Endothelial cell of umbilical vein (primary cell): ENCODE results near the gene BID. TPM values are rescaled to one million over a fixed set of nuclear protein-coding genes. Genes with fewer than 3 reads are reported as not detected.

Source experiments
- BruUV-seq: library from RNA; stranded (reverse); fragments of 400-500 nt; replicated peaks from 2 replicates; lab custom pipeline; 2021; lab: Mats Ljungman, UMichigan
- CTCF ChIA-PET: fragments of 300-600, 350-600 bp; sonication (Branson Sonifier 250); formaldehyde crosslinking; loops from one replicate; lab custom pipeline; 2021; ENCODE audit warnings: antibody characterized with exemption, inconsistent platforms; lab: Charles Lee
- POLR2A ChIA-PET: fragments of 300-600, 350-600 bp; sonication (Branson Sonifier 250); formaldehyde crosslinking; loops from one replicate; lab custom pipeline; 2021; ENCODE audit warnings: antibody characterized with exemption, inconsistent platforms; lab: Charles Lee
- DNase-seq: peaks from one replicate; pipeline ENCODE4 v3.0.0-alpha.2; 2011; ENCODE audit warnings: low read depth, low spot score
- FAIRE-seq: peaks from 2 replicates; lab custom pipeline; 2011; peaks lifted over from hg19 to GRCh38; lab: Jason Lieb, UNC
- H2AFZ ChIP-seq: 2 replicates; pipeline ENCODE4 v1.6.0; 2012; ENCODE audit warnings: low read depth, low read length, control low read depth, inconsistent platforms
- H3K27ac ChIP-seq: 2 replicates; pipeline ENCODE4 v1.5.1; 2011; ENCODE audit warnings: low read depth, mild to moderate bottlenecking, control low read depth, low read length, moderate library complexity; ENCODE audit not compliant: insufficient read depth
- H3K27me3 ChIP-seq, 2 experiments: 2 replicates each; pipeline versions ENCODE4 v1.6.0 to v1.6.1; 2011; ENCODE audit warnings: low read length in 2 of 2, mixed read lengths in 1 of 2; ENCODE audit not compliant: control insufficient read depth in 2 of 2, insufficient read depth in 2 of 2
- H3K36me3 ChIP-seq, 2 experiments: 2 replicates in 1 of 2; 3 replicates in 1 of 2; pipeline ENCODE4 v1.5.1; 2011; ENCODE audit warnings: low read length in 2 of 2, mild to moderate bottlenecking in 1 of 2, moderate library complexity in 1 of 2; ENCODE audit not compliant: control insufficient read depth in 2 of 2, insufficient read depth in 2 of 2; ENCODE audit errors: extremely low read depth in 1 of 2
- H3K4me1 ChIP-seq: 3 replicates; pipeline ENCODE4 v1.5.1; 2011; ENCODE audit warnings: mild to moderate bottlenecking, low read length; ENCODE audit not compliant: control insufficient read depth, insufficient read depth; ENCODE audit errors: extremely low read depth
- H3K4me2 ChIP-seq: 2 replicates; pipeline ENCODE4 v1.6.1; 2011; ENCODE audit warnings: low read length, control low read depth, mixed read lengths; ENCODE audit not compliant: insufficient read depth
- H3K4me3 ChIP-seq, 3 experiments: fragments of 200-600 bp in 1 of 3; sonication (generic), shearing (Covaris generic) in 1 of 3; replicated peaks in 1 of 3; 2 replicates each; pipeline ENCODE4 v1.5.1; 2011 to 2016; ENCODE audit warnings: control low read depth in 3 of 3, low read length in 3 of 3, mild to moderate bottlenecking in 2 of 3, inconsistent platforms in 1 of 3, low read depth in 1 of 3, moderate library complexity in 1 of 3; ENCODE audit not compliant: insufficient read depth in 1 of 3
- H3K79me2 ChIP-seq: 2 replicates; pipeline ENCODE4 v1.6.0; 2012; ENCODE audit warnings: low read length, inconsistent platforms; ENCODE audit not compliant: control insufficient read depth, insufficient read depth
- H3K9ac ChIP-seq: replicated peaks from 2 replicates; pipeline ENCODE3; 2011; ENCODE audit warnings: low read length, control low read depth; ENCODE audit not compliant: insufficient read depth; ENCODE audit errors: extremely low read depth
- H3K9me1 ChIP-seq: replicated peaks from 3 replicates; pipeline ENCODE4 v1.6.0; 2011; ENCODE audit warnings: mild to moderate bottlenecking, low read length; ENCODE audit not compliant: control insufficient read depth, insufficient read depth; ENCODE audit errors: extremely low read depth
- H3K9me3 ChIP-seq: replicated peaks from 2 replicates; pipeline ENCODE4 v1.5.1; 2012; ENCODE audit warnings: low read length, inconsistent platforms; ENCODE audit not compliant: control insufficient read depth, insufficient read depth
- H4K20me1 ChIP-seq: replicated peaks from 2 replicates; pipeline ENCODE3; 2011; ENCODE audit warnings: mild to moderate bottlenecking, low read length; ENCODE audit not compliant: control insufficient read depth, insufficient read depth; ENCODE audit errors: extremely low read depth
- CTCF ChIP-seq, 2 donors: IDR thresholded peaks; 1 replicate in 1 of 2; 2 replicates in 1 of 2; pipeline ENCODE4 v1.5.1; 2011; ENCODE audit warnings: low read length in 2 of 2, mild to moderate bottlenecking in 2 of 2, moderate library complexity in 2 of 2, control low read depth in 1 of 2, inconsistent platforms in 1 of 2, low read depth in 1 of 2; ENCODE audit not compliant: insufficient read depth in 1 of 2; ENCODE audit errors: extremely low read depth in 1 of 2
- EZH2 ChIP-seq: IDR thresholded peaks from 2 replicates; pipeline ENCODE4 v1.6.1; 2012; ENCODE audit warnings: borderline replicate concordance, low read depth, mild to moderate bottlenecking, moderate library complexity, low read length, inconsistent platforms; ENCODE audit not compliant: severe bottlenecking
- FOS ChIP-seq: IDR thresholded peaks from 2 replicates; pipeline ENCODE4 v1.6.1; 2011; ENCODE audit warnings: mild to moderate bottlenecking, low read length, moderate library complexity, borderline replicate concordance; ENCODE audit not compliant: insufficient read depth
- GATA2 ChIP-seq: IDR thresholded peaks from 2 replicates; pipeline ENCODE4 v1.7.0; 2011; ENCODE audit warnings: low read depth, mild to moderate bottlenecking, moderate library complexity, mixed read lengths, low read length; ENCODE audit not compliant: insufficient read length, insufficient read depth
- JUN ChIP-seq: IDR thresholded peaks from 2 replicates; pipeline ENCODE4 v1.6.1; 2011; ENCODE audit warnings: borderline replicate concordance, low read depth; ENCODE audit not compliant: insufficient read length, insufficient read depth
- MAX ChIP-seq: IDR thresholded peaks from 2 replicates; pipeline ENCODE4 v1.6.1; 2011; ENCODE audit not compliant: insufficient read depth, insufficient read length
- MYC ChIP-seq: IDR thresholded peaks from one replicate; pipeline ENCODE4 v1.6.1; 2011; ENCODE audit warnings: mild to moderate bottlenecking, low read depth, low read length
- POLR2A ChIP-seq: IDR thresholded peaks from 2 replicates; pipeline ENCODE4 v1.6.1; 2012; ENCODE audit warnings: low read depth, mild to moderate bottlenecking, control low read depth, low read length
- POLR2AphosphoS5 ChIP-seq: IDR thresholded peaks from 2 replicates; pipeline ENCODE4 v1.6.1; 2012; ENCODE audit warnings: low read depth, mild to moderate bottlenecking, control low read depth, low read length, moderate library complexity; ENCODE audit not compliant: insufficient read depth
- dilution Hi-C: fragments of 300-500 bp; cut with MboI; formaldehyde crosslinking; loops from one replicate; pipeline ENCODE4 v1.15.0; 2019; ENCODE audit warnings: low sequenced_read_pairs; ENCODE audit not compliant: extremely low pct_ligation_motif_present
- intact Hi-C: fragments of 100-400 bp; cut with micrococcal nuclease; formaldehyde crosslinking; loops from one replicate; pipeline ENCODE4 v1.10.0; 2022
- polyA plus RNA-seq, 4 experiments: library from polyadenylated mRNA; depleted of rRNA in 3 of 4; stranded (reverse) in 3 of 4; unstranded in 1 of 4; fragments of >200 nt; gene quantifications; 2 replicates each; pipeline versions ENCODE4 v1.2.1 to v1.2.3, GENCODE V29; 2011 to 2012; ENCODE audit warnings: missing spikeins in 1 of 4
- total RNA-seq: library from RNA; stranded (reverse); gene quantifications from 2 replicates; pipeline ENCODE4 v1.2.3, GENCODE V29; 2021

BID gene
- total and polyA plus RNA-seq, 2 donors (not counting 3 experiments of a cell fraction or from before 2014, with no cell fraction given): 39.0 to 119 TPM

GRCh38 chr22:17753401-17753989, 20.8 kb downstream of the BID start:
- dilution Hi-C loops (no loop called here), intact Hi-C loops (no loop called here)
- no peaks in the 10 kb centered on the region for H4K20me1 ChIP-seq
- no peaks in the 10 kb centered on the region for H3K9me3 ChIP-seq
- no peak overlapping the region for H3K9ac ChIP-seq
- H3K27ac ChIP-seq: no peak overlapping the region
- ChIA-PET POLR2A (no interaction called here), CTCF (interaction anchor here (1.1 to 1.4 kb wide), 4 partner anchors 11 to 322 kb away, joined by 4 to 6 read pairs (median 4); no protein-coding TSS in a partner anchor)
- no peak overlapping the region for H2AFZ ChIP-seq
- no peaks in the 10 kb centered on the region for H3K36me3 ChIP-seq
- no peak for TF ChIP-seq MYC
- H3K4me1 ChIP-seq: no peaks in the 10 kb centered on the region
- H3K4me2 ChIP-seq: no peak overlapping the region
- H3K79me2 ChIP-seq: peaks cover 11% of the 10 kb centered on the region
- no TSS peak for BruUV-seq
- no peak overlapping the region for H3K4me3 ChIP-seq
- H3K27me3 ChIP-seq: no peaks in the 10 kb centered on the region
- FAIRE-seq (no peak), DNase-seq (no peak)
- H3K9me1 ChIP-seq: no peaks in the 10 kb centered on the region

- Histone ChIP-seq H4K20me1 (no peaks in the 10 kb centered on the region), H3K9ac (no peak overlapping the region), H3K9me1 (no peaks in the 10 kb centered on the region), H3K36me3 (no peaks in the 10 kb centered on the region), H3K9me3 (no peaks in the 10 kb centered on the region), H3K27ac (no peak overlapping the region), H3K4me1 (no peaks in the 10 kb centered on the region), H3K27me3 (no peaks in the 10 kb centered on the region), H3K79me2 (peaks cover 6% of the 10 kb centered on the region), H3K4me3 (no peak overlapping the region), H2AFZ (no peak overlapping the region), H3K4me2 (no peak overlapping the region)
- FAIRE-seq (no peak), DNase-seq (no peak)
- BruUV-seq: no TSS peak
- TF ChIP-seq FOS (no peak), GATA2 (no peak), EZH2 (no peak), MYC (no peak), JUN (no peak), CTCF (IDR thresholded peaks at IDR 0.05; ENCODE audit: extremely low read depth in 1 of 2, insufficient read depth in 1 of 2, low read depth in 1 of 2, low read length in 2 of 2) (no peak), POLR2AphosphoS5 (no peak), MAX (no peak), POLR2A (no peak)
- intact Hi-C loops: no loop called here
- POLR2A ChIA-PET: no interaction called here
- dilution Hi-C loops: no loop called here
- CTCF ChIA-PET: interaction anchor here (1.2 to 2.5 kb wide), 3 partner anchors 9 to 325 kb away, joined by 3 to 13 read pairs (median 5); no protein-coding TSS in a partner anchor
Measured at GRCh38 chr22:17751596-17751995, 22.7 kb downstream of the BID start.
